HEK293 (cell line): ENCODE results near the gene CLDN3.
"Not testable (repeated sequence)": the region's sequence is repeated elsewhere in the genome, so short reads cannot be mapped to it uniquely, and the experiment has no call there.

Experiments
- CTCF ChIA-PET: fragments of 350-600 bp; formaldehyde crosslinking; extraction: SDS; loops from one replicate; lab custom pipeline; 2021; ENCODE audit warnings: antibody characterized with exemption; lab: Yijun Ruan, JAX
- POLR2A ChIA-PET: fragments of 300-600 bp; formaldehyde crosslinking; extraction: SDS; loops from one replicate; lab custom pipeline; 2020; ENCODE audit warnings: antibody characterized with exemption, inconsistent platforms; lab: Yijun Ruan, JAX
- H3K27ac ChIP-seq: fragments of 200-500 bp; sonication (Bioruptor generic); 2 replicates; pipeline ENCODE4 v1.5.1; 2014; ENCODE audit warnings: low read depth, low read length, control low read depth, inconsistent platforms; ENCODE audit errors: extremely low read depth
- H3K36me3 ChIP-seq, 2 experiments: fragments of 200-500 bp in 1 of 2; sonication (Bioruptor generic) in 1 of 2; 1 replicate in 1 of 2; 2 replicates in 1 of 2; pipeline ENCODE4 v1.5.1; 2014 to 2017; ENCODE audit warnings: inconsistent platforms in 2 of 2, low read length in 2 of 2; ENCODE audit not compliant: control insufficient read depth in 2 of 2, insufficient read depth in 1 of 2
- H3K4me1 ChIP-seq: fragments of 200-500 bp; sonication (Bioruptor generic); 2 replicates; pipeline ENCODE4 v1.5.1; 2014; ENCODE audit warnings: mild to moderate bottlenecking, low read length, inconsistent platforms; ENCODE audit not compliant: control insufficient read depth, insufficient read depth
- H3K4me3 ChIP-seq: 2 replicates; pipeline ENCODE4 v1.5.1; 2011; ENCODE audit warnings: low read depth, mild to moderate bottlenecking, control low read depth, low read length, moderate library complexity
- H3K9me3 ChIP-seq: fragments of 200-500 bp; sonication (Bioruptor generic); 2 replicates; pipeline ENCODE4 v1.5.1; 2014; ENCODE audit warnings: low read depth, low read length, inconsistent platforms; ENCODE audit not compliant: control insufficient read depth, insufficient read depth
- KLF1 ChIP-seq: fragments of 450-650 bp; formaldehyde crosslinking; IDR thresholded peaks from 2 replicates; pipeline ENCODE4 v1.5.1; 2016; ENCODE audit warnings: missing biosample characterization, missing genetic modification characterization
- PRDM2 ChIP-seq: fragments of 450-650 bp; formaldehyde crosslinking; IDR thresholded peaks from 2 replicates; pipeline ENCODE4 v1.5.1; 2016; ENCODE audit warnings: missing biosample characterization, missing genetic modification characterization, borderline replicate concordance
- SCRT2 ChIP-seq: fragments of 450-650 bp; formaldehyde crosslinking; IDR thresholded peaks from 2 replicates; pipeline ENCODE4 v1.5.1; 2016; ENCODE audit warnings: missing biosample characterization, missing genetic modification characterization
- ZFHX2 ChIP-seq: fragments of 450-650 bp; formaldehyde crosslinking; conservative IDR thresholded peaks from 2 replicates; pipeline ENCODE4 v1.5.1; 2016; ENCODE audit warnings: missing biosample characterization, missing genetic modification characterization
- ZNF146 ChIP-seq: fragments of 450-650 bp; formaldehyde crosslinking; IDR thresholded peaks from 2 replicates; pipeline ENCODE4 v1.5.1; 2016; ENCODE audit warnings: missing biosample characterization, missing genetic modification characterization
- ZNF169 ChIP-seq: fragments of 450-650 bp; formaldehyde crosslinking; IDR thresholded peaks from 2 replicates; pipeline ENCODE4 v1.5.1; 2016; ENCODE audit warnings: missing biosample characterization, missing genetic modification characterization
- ZNF184 ChIP-seq: fragments of 450-650 bp; IDR thresholded peaks from 2 replicates; pipeline ENCODE4 v1.5.1; 2018; ENCODE audit warnings: missing biosample characterization, mild to moderate bottlenecking, missing genetic modification characterization
- ZNF202 ChIP-seq: fragments of 450-650 bp; formaldehyde crosslinking; IDR thresholded peaks from 2 replicates; pipeline ENCODE4 v1.5.1; 2016; ENCODE audit warnings: missing biosample characterization, missing genetic modification characterization, borderline replicate concordance
- ZNF580 ChIP-seq: fragments of 450-650 bp; formaldehyde crosslinking; IDR thresholded peaks from 2 replicates; pipeline ENCODE4 v1.5.1; 2016; ENCODE audit warnings: missing biosample characterization, missing genetic modification characterization
- ZNF610 ChIP-seq: fragments of 450-650 bp; formaldehyde crosslinking; IDR thresholded peaks from 2 replicates; pipeline ENCODE4 v1.5.1; 2016; ENCODE audit warnings: missing biosample characterization, missing genetic modification characterization, borderline replicate concordance

The CLDN3 gene

DNA sequence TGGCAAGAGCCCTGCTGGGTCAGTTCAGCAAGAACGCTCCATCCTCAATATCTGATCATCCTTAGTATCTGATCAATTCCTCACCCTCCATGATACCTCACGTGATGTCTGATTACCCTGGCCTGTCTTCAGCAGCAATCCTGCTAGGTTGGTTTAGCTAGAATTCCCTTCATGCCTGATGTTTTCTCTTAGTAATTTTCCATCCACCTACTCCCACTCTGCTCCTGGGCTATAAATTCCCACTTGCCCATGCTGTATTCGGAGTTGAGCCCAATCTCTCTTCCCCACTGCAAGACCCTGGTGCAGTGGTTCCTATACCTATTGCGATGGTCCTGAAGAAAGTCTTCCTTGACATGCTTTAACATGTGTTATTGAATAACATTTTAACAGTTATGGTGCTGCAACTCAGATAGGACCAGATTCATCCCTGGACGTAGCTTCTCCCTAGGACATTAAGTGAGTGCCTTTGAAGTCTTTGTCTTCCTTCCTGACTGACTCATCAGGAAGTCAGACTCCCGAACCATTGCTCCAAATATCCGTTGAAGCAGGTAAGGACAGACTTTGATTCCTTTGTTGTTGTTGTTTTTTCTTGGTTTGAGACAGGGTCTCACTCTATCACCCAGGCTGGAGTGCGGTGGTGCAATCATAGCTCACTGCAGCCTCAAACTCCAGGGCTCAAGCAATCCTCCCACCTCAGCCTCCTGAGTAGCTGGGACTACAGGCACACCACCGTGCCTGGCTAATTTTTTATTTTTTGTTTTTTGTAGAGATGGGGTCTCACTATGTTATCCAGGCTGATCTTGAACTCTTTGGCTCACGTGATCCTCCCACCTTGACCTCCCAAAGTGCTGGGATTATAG, 29.4 kb upstream of the CLDN3 start:
- POLR2A ChIA-PET: interaction anchor here (0.7 kb wide), 1 partner anchor 12 kb away, joined by 3 read pairs; no protein-coding TSS in a partner anchor
- Histone ChIP-seq H3K27ac (no peak overlapping the region), H3K4me1 (no peaks in the 10 kb centered on the region), H3K4me3 (no peak overlapping the region), H3K9me3 (no peaks in the 10 kb centered on the region), H3K36me3 (no peaks in the 10 kb centered on the region)
- TF ChIP-seq ZNF610 (tag by site-specific recombination) (no peak), SCRT2 (tag by site-specific recombination) (no peak), ZNF184 (tag by site-specific recombination) (no peak), ZNF202 (tag by site-specific recombination) (no peak), ZNF580 (tag by site-specific recombination) (no peak), PRDM2 (tag by site-specific recombination) (no peak), ZFHX2 (peak; percentile 35; the same call in 1 of the 2 replicates), ZNF169 (no peak)
- TF ChIP-seq, all 188 proteins: peak for 1
- CTCF ChIA-PET: interaction anchor here (0.8 kb wide), 1 partner anchor 13 kb away, joined by 4 read pairs; no protein-coding TSS in a partner anchor

- CTCF ChIA-PET, POLR2A ChIA-PET, H3K4me3 ChIP-seq, H3K9me3 ChIP-seq, H3K4me1 ChIP-seq, H3K27ac ChIP-seq, H3K36me3 ChIP-seq: not testable (repeated sequence)
Measured at GRCh38 chr7:73797176-73797575, 27.1 kb upstream of the CLDN3 start.

GRCh38 chr7:73796656-73797055, 26.6 kb upstream of the CLDN3 start:
- CTCF ChIA-PET, POLR2A ChIA-PET, H3K9me3 ChIP-seq, H3K4me1 ChIP-seq, H3K27ac ChIP-seq, H3K4me3 ChIP-seq, H3K36me3 ChIP-seq: not testable (repeated sequence)
- peak; percentile 16; the same call in 1 of the 2 replicates for TF ChIP-seq KLF1 (tag by site-specific recombination)

- POLR2A ChIA-PET, CTCF ChIA-PET: not testable (repeated sequence)
- TF ChIP-seq ZNF580 (tag by site-specific recombination): peak; percentile 71
- peak; percentile 87 for TF ChIP-seq ZNF146 (tag by site-specific recombination)
Measured at GRCh38 chr7:73795188-73795587, 25.1 kb upstream of the CLDN3 start.

DNA sequence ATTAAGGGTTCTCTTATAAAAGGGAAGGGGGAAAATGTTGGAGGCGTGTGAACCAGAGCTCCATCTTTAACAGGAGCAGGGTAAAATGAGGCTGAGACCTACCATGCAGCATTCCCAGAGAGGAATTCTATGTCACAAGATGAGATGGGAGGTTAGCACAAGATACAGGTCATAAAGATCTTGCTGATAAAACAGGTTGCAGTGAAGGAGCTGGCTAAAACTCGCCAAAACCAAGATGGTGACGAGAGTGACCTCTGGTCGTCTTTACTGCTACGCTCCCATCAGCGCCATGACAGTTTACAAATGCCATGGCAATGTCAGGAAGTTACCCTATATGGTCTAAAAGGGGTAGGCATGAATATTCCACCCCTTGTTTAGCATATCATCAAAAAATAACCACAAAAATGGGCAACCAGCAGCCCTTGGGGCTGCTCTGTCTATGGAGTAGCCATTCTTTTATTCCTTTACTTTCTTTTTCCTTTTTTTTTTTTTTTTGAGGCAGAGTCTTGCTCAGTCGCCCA, 21.2 kb upstream of the CLDN3 start:
- H3K4me1 ChIP-seq, H3K4me3 ChIP-seq, H3K9me3 ChIP-seq, POLR2A ChIA-PET, H3K36me3 ChIP-seq, H3K27ac ChIP-seq: not testable (repeated sequence)
- CTCF ChIA-PET: interaction anchor here (0.6 to 0.7 kb wide), 3 partner anchors 35 to 57 kb away, joined by 3 read pairs; no protein-coding TSS in a partner anchor

More at GRCh38 chr7:73795188-73795587, 25.1 kb upstream of the CLDN3 start:
- H3K9me3 ChIP-seq, H3K36me3 ChIP-seq, H3K27ac ChIP-seq, H3K4me1 ChIP-seq, H3K4me3 ChIP-seq: not testable (repeated sequence)
